SU-DHL-6 (cell line): ENCODE results near the gene NCEH1.
"Not testable (repeated sequence)": the region's sequence is repeated elsewhere in the genome, so short reads cannot be mapped to it uniquely, and the experiment has no call there.

Experiments
- H2AFZ ChIP-seq: fragments of 200-600 bp; sonication (generic); 2 replicates; pipeline ENCODE4 v1.6.1; 2014; ENCODE audit warnings: low read depth, mild to moderate bottlenecking, moderate library complexity, mixed read lengths, antibody characterized with exemption, low read length; ENCODE audit not compliant: severe bottlenecking
- H3F3A ChIP-seq: fragments of 200-600 bp; shearing (Covaris generic); 2 replicates; pipeline ENCODE4 v1.6.0; 2016; ENCODE audit warnings: antibody characterized with exemption, mild to moderate bottlenecking; ENCODE audit not compliant: insufficient read depth
- H3K27ac ChIP-seq: fragments of 200-600 bp; sonication (generic); 2 replicates; pipeline ENCODE4 v1.5.1; 2016; ENCODE audit warnings: low read depth, mild to moderate bottlenecking, low read length, moderate library complexity, mixed read lengths
- H3K27me3 ChIP-seq: fragments of 200-600 bp; sonication (generic), shearing (Covaris generic); 2 replicates; pipeline ENCODE4 v1.6.0; 2014; ENCODE audit warnings: mild to moderate bottlenecking, low read length
- H3K36me3 ChIP-seq: fragments of 200-600 bp; sonication (generic); 2 replicates; pipeline ENCODE4 v1.6.1; 2014; ENCODE audit warnings: mild to moderate bottlenecking, low read length, mixed read lengths
- H3K4me2 ChIP-seq: fragments of 300-600, 200-600 bp; shearing (Covaris generic), sonication (generic); 2 replicates; pipeline ENCODE4 v1.6.0; 2014; ENCODE audit warnings: low read length, low read depth, mild to moderate bottlenecking; ENCODE audit not compliant: poor library complexity, severe bottlenecking
- H3K4me3 ChIP-seq: fragments of 200-600 bp; sonication (generic); 2 replicates; pipeline ENCODE4 v1.5.1; 2014; ENCODE audit warnings: antibody characterized with exemption, low read length, mild to moderate bottlenecking, mixed read lengths; ENCODE audit not compliant: insufficient read depth, poor library complexity, severe bottlenecking
- H3K79me2 ChIP-seq: fragments of 200-600 bp; sonication (generic); 2 replicates; pipeline ENCODE4 v1.6.1; 2014; ENCODE audit warnings: mild to moderate bottlenecking, low read length, moderate library complexity; ENCODE audit not compliant: insufficient read depth
- H3K9ac ChIP-seq: fragments of 200-600 bp; sonication (generic); 2 replicates; pipeline ENCODE4 v1.7.0; 2014; ENCODE audit warnings: mild to moderate bottlenecking, low read length
- H3K9me2 ChIP-seq: fragments of 200-600 bp; sonication (generic); replicated peaks from 2 replicates; pipeline ENCODE4 v1.6.1; 2014; ENCODE audit warnings: low read length; ENCODE audit not compliant: insufficient read depth
- H3K9me3 ChIP-seq: fragments of 200-600 bp; sonication (generic); 2 replicates; pipeline ENCODE4 v1.6.1; 2014; ENCODE audit warnings: low read length, mixed read lengths; ENCODE audit not compliant: insufficient read depth
- H4K20me1 ChIP-seq: fragments of 200-600 bp; sonication (generic); 2 replicates; pipeline ENCODE4 v1.6.1; 2014; ENCODE audit warnings: low read depth, mild to moderate bottlenecking, antibody characterized with exemption, low read length, moderate library complexity, mixed read lengths
- EZH2phosphoT487 ChIP-seq: fragments of 200-600 bp; sonication (generic), shearing (Covaris generic); conservative IDR thresholded peaks from 2 replicates; pipeline ENCODE4 v1.6.1; 2018; ENCODE audit warnings: mild to moderate bottlenecking, antibody characterized with exemption, low read length, moderate library complexity, mixed read lengths
- TF ChIP-seq, protein P1 (sequence below): fragments of 200-600 bp; sonication (generic); IDR thresholded peaks from one replicate; pipeline ENCODE4 v1.5.1; 2017; ENCODE audit warnings: antibody characterized with exemption, mild to moderate bottlenecking, low read length, moderate library complexity; ENCODE audit not compliant: insufficient read depth, poor library complexity, severe bottlenecking

Gene NCEH1

DNA sequence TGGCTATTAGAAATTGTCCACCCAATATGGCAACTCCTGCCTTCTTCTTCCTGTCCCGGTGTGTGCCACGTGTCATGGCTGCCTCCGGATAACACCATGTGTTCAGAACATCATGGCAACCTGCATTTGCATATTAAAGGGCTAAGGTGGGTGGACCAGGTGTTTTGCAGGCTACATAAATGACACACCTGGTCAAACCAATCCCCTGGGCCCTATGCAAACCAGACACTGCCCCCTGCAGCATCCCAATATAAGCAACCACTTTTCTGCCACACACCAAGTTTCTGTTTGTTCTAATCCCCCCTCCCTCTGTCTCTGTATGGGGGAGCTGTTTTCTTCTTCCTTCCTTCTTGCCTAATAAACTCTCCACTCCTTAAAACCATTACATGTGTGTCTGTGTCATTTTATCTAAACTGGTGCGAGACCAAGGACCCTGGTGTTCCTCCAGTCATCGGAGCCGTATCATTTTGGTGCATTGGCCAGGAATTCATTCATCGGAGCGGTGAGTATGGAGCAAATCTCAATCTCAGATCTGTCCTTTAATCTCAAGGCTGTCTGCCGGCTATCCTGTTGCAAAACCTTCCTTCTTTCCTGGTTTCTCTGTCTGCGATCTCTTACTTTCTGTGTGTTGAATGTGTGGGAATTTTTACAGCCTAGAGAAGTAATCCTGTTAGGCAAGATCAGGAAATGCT, 44.5 kb downstream of the NCEH1 start:
- TF ChIP-seq, protein P1, sequence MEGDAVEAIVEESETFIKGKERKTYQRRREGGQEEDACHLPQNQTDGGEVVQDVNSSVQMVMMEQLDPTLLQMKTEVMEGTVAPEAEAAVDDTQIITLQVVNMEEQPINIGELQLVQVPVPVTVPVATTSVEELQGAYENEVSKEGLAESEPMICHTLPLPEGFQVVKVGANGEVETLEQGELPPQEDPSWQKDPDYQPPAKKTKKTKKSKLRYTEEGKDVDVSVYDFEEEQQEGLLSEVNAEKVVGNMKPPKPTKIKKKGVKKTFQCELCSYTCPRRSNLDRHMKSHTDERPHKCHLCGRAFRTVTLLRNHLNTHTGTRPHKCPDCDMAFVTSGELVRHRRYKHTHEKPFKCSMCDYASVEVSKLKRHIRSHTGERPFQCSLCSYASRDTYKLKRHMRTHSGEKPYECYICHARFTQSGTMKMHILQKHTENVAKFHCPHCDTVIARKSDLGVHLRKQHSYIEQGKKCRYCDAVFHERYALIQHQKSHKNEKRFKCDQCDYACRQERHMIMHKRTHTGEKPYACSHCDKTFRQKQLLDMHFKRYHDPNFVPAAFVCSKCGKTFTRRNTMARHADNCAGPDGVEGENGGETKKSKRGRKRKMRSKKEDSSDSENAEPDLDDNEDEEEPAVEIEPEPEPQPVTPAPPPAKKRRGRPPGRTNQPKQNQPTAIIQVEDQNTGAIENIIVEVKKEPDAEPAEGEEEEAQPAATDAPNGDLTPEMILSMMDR, result no peak
- TF ChIP-seq EZH2phosphoT487, result no peak
- no peaks in the 10 kb centered on the region for H3K36me3 ChIP-seq
- no peaks in the 10 kb centered on the region for H4K20me1 ChIP-seq
- no peak overlapping the region for H3K27ac ChIP-seq
- H3K4me2 ChIP-seq, result no peak overlapping the region
- no peaks in the 10 kb centered on the region for H3K79me2 ChIP-seq
- H3K27me3 ChIP-seq, result no peaks in the 10 kb centered on the region
- no peak overlapping the region for H2AFZ ChIP-seq
- no peak overlapping the region for H3K9ac ChIP-seq
- H3K9me2 ChIP-seq, result no peaks in the 10 kb centered on the region
- no peaks in the 10 kb centered on the region for H3F3A ChIP-seq
- H3K9me3 ChIP-seq, result no peaks in the 10 kb centered on the region
- H3K4me3 ChIP-seq, result no peak overlapping the region

DNA sequence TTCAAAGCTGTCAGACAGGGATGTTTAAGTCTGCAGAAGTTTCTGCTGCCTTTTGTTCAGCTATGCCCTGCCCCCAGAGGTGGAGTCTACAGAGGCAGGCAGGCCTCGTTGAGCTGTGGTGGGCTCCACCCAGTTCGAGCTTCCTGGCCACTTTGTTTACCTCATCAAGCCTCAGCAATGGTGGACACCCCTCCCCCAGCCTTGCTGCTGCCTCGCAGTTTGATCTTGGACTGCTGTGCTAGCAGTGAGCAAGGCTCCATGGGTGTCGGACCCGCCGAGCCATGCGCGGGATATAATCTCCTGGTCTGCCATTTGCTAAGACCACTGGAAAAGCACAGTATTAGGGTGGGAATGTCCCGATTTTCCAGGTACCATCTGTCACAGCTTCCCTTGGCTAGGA, 45.4 kb downstream of the NCEH1 start:
- H4K20me1 ChIP-seq, H3K9ac ChIP-seq, H3K4me3 ChIP-seq, H3K4me2 ChIP-seq, H3F3A ChIP-seq, H2AFZ ChIP-seq, H3K27me3 ChIP-seq, H3K27ac ChIP-seq, H3K9me3 ChIP-seq, H3K79me2 ChIP-seq, H3K9me2 ChIP-seq, H3K36me3 ChIP-seq: not testable (repeated sequence)

DNA sequence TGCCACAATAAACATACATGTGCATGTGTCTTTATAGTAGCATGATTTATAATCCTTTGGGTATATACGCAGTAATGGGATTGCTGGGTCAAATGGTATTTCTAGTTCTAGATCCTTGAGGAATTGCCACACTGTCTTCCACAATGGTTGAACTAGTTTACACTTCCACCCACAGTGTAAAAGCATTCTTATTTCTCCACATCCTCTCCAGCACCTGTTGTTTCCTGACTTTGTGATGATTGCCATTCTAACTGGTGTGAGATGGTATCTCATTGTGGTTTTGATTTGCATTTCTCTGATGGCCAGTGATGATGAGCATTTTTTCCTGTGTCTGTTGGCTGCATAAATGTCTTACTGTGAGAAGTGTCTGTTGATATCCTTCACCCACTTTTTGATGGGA, 50.4 kb downstream of the NCEH1 start:
- H3K79me2 ChIP-seq, H3K9ac ChIP-seq, H3K36me3 ChIP-seq, H3F3A ChIP-seq, H2AFZ ChIP-seq, H3K9me3 ChIP-seq, H3K27me3 ChIP-seq, H3K4me3 ChIP-seq, H3K4me2 ChIP-seq, H4K20me1 ChIP-seq, H3K27ac ChIP-seq, H3K9me2 ChIP-seq: not testable (repeated sequence)

DNA sequence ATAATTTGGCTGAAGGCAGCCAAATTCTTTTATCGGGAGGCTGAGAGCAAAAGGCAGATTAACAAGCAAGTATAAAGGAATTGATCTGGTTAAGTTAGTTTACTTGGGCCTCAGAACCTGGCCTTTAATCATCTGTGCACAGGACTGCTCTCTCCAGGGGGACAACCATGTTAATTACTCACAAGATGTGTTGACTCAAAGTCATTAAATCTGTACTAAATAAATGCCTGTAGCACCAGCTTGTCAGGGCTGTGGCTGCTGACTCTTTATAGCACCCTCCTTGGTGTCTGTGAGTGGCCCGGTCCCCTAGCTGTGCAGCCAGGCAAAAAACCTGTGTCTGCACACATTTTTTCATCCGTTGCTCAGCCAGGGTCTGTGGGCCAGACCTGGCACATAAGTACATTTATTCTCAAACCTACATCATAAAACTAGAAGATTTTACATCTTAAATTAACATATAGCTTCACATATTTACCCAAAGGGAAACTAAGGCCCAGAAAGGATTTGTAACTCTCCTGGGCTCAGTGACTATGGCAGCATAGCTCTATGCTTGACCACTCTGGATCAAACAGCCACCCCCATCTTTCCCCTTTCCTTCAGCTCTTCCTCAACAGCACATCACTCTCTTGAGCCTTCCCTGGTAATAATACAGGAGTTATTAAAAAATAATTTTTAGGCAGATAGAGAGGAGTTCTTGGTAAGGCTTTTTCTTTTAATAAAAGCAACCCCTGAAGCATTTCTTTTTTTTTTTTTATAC, 51.4 kb downstream of the NCEH1 start:
- Histone ChIP-seq H3K27ac (no peak overlapping the region), H3K4me2 (no peak overlapping the region), H2AFZ (no peak overlapping the region), H3K9me3 (no peaks in the 10 kb centered on the region), H3K9ac (no peak overlapping the region), H3F3A (no peaks in the 10 kb centered on the region), H3K9me2 (no peaks in the 10 kb centered on the region), H3K79me2 (no peaks in the 10 kb centered on the region), H3K27me3 (no peaks in the 10 kb centered on the region), H3K36me3 (no peaks in the 10 kb centered on the region), H3K4me3 (no peak overlapping the region), H4K20me1 (no peaks in the 10 kb centered on the region)
- TF ChIP-seq, protein P1, result no peak
- TF ChIP-seq EZH2phosphoT487, result no peak
